ENCODE measurements around the gene RBM47. TPM values are rescaled to one million over a fixed set of nuclear protein-coding genes. Genes with fewer than 3 reads are reported as not detected.
A peak's percentile ranks its signal among the peaks of the same experiment; 100 is the strongest.

The RBM47 gene
- total and polyA plus RNA-seq, 4 donors: 1.6 to 13.6 (median 4.0) TPM

GRCh38 chr4:40573593-40574311 lies 55.9 kb downstream of the RBM47 start:
- H3K9me3 ChIP-seq (ENCODE audit: control insufficient read depth, insufficient read depth, low read length): no peaks in the 10 kb centered on the region
- no peak overlapping the region for H3K27ac ChIP-seq (ENCODE audit: low read depth, low read length)
- DNase-seq (ENCODE audit: low read depth in 4 of 6, low spot score in 6 of 6): no peak
- H3K4me1 ChIP-seq (ENCODE audit: control insufficient read depth, insufficient read depth, low read length): no peaks in the 10 kb centered on the region
- 80% methylated on average over 1 of the region's 6 CpGs for WGBS (ENCODE audit: insufficient coverage)
- H3K36me3 ChIP-seq (ENCODE audit: control insufficient read depth, insufficient read depth, low read length): no peaks in the 10 kb centered on the region
- no peaks in the 10 kb centered on the region for H3K27me3 ChIP-seq (ENCODE audit: control insufficient read depth, insufficient read depth, low read length)
- H3K4me3 ChIP-seq (ENCODE audit: low read depth, low read length): no peak overlapping the region

DNA sequence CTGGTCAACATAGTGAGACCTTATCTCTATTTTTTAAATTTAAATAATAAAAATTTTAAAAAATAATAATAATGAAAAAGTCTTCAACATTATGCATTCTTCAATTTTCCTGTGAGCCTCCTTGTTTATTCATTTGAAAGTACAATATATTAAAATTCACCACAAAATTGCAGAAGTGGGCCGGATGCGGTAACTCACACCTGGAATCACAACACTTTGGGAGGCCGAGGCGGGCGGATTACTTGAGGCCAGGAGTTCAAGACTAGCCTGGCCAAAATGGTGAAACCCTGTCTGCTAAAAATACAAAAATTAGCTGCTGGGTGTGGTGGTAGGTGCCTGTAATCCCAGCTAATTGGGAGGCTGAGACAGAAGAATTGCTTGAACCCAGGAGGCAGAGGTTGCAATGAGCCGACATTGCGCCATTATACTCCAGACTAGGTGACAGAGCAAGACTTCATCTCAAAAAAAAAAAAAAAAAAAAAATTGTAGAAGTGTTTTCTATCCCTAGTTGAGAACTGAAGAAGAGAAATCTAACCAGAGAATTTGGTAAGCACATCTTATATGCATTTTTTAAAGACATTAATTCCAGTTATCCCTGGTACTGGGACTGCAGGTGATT lies 56.9 kb downstream of the RBM47 start:
- H3K27ac ChIP-seq (ENCODE audit: low read depth, low read length): no peak overlapping the region
- H3K4me1 ChIP-seq (ENCODE audit: control insufficient read depth, insufficient read depth, low read length): no peaks in the 10 kb centered on the region
- no peaks in the 10 kb centered on the region for H3K27me3 ChIP-seq (ENCODE audit: control insufficient read depth, insufficient read depth, low read length)
- H3K4me3 ChIP-seq (ENCODE audit: low read depth, low read length): no peak overlapping the region
- no peaks in the 10 kb centered on the region for H3K9me3 ChIP-seq (ENCODE audit: control insufficient read depth, insufficient read depth, low read length)
- no peak for DNase-seq (ENCODE audit: low read depth in 4 of 6, low spot score in 6 of 6)
- H3K36me3 ChIP-seq (ENCODE audit: control insufficient read depth, insufficient read depth, low read length): no peaks in the 10 kb centered on the region
- no CpG with 5 or more reads among the region's 7 CpGs for WGBS (ENCODE audit: insufficient coverage)

GRCh38 chr4:40571208-40571607 lies 58.5 kb downstream of the RBM47 start:
- no peaks in the 10 kb centered on the region for H3K27me3 ChIP-seq (ENCODE audit: control insufficient read depth, insufficient read depth, low read length)
- H3K36me3 ChIP-seq (ENCODE audit: control insufficient read depth, insufficient read depth, low read length): no peaks in the 10 kb centered on the region
- H3K27ac ChIP-seq (ENCODE audit: low read depth, low read length): no peak overlapping the region
- no peak for DNase-seq (ENCODE audit: low read depth in 4 of 6, low spot score in 6 of 6)
- no peak overlapping the region for H3K4me3 ChIP-seq (ENCODE audit: low read depth, low read length)
- H3K9me3 ChIP-seq (ENCODE audit: control insufficient read depth, insufficient read depth, low read length): no peaks in the 10 kb centered on the region
- no peaks in the 10 kb centered on the region for H3K4me1 ChIP-seq (ENCODE audit: control insufficient read depth, insufficient read depth, low read length)

DNA sequence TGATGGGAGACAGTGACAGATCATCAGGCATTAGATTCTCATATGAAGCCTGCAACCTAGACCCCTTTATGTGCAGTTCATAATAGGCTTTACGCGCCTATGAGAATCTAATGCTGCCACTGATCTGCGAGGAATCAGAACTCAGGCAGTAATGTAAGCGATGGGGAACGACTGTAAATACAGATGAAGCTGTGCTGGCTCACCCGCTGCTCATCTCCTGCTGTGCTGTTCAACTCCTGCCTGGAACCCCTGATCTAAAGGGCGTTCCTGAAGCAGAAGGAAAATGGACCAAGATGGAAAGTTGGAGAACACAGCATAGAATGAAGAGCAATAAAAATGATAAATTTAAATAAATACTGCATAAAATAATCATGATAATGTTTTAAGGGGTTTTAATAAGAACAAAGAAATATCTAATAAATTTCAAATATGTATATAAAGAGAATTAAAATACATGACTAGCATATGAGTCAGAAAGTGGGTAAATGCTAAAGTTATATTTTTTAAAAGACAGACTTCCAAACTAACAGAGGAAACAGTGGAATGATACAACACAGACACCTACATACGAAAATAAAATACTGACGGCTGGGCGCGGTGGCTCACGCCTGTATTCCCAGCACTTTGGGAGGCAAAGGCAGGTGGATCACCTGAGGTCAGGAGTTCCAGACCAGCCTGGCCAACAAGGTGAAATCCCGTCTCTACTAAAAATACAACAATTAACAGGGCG lies 59.2 kb downstream of the RBM47 start:
- no peaks in the 10 kb centered on the region for H3K9me3 ChIP-seq (ENCODE audit: control insufficient read depth, insufficient read depth, low read length)
- no peak overlapping the region for H3K27ac ChIP-seq (ENCODE audit: low read depth, low read length)
- 87% methylated on average over 6 of the region's 14 CpGs for WGBS (ENCODE audit: insufficient coverage)
- H3K36me3 ChIP-seq (ENCODE audit: control insufficient read depth, insufficient read depth, low read length): no peaks in the 10 kb centered on the region
- H3K4me1 ChIP-seq (ENCODE audit: control insufficient read depth, insufficient read depth, low read length): no peaks in the 10 kb centered on the region
- H3K27me3 ChIP-seq (ENCODE audit: control insufficient read depth, insufficient read depth, low read length): no peaks in the 10 kb centered on the region
- no peak overlapping the region for H3K4me3 ChIP-seq (ENCODE audit: low read depth, low read length)
- DNase-seq (ENCODE audit: low read depth in 4 of 6, low spot score in 6 of 6): no peak

GRCh38 chr4:40564815-40565483 lies 64.7 kb downstream of the RBM47 start:
- Histone ChIP-seq H3K9me3 (ENCODE audit: control insufficient read depth, insufficient read depth, low read length) (no peaks in the 10 kb centered on the region), H3K36me3 (ENCODE audit: control insufficient read depth, insufficient read depth, low read length) (no peaks in the 10 kb centered on the region), H3K4me1 (ENCODE audit: control insufficient read depth, insufficient read depth, low read length) (peaks cover 5% of the 10 kb centered on the region), H3K4me3 (ENCODE audit: low read depth, low read length) (no peak overlapping the region), H3K27ac (ENCODE audit: low read depth, low read length) (no peak overlapping the region), H3K27me3 (ENCODE audit: control insufficient read depth, insufficient read depth, low read length) (no peaks in the 10 kb centered on the region)
- peak in 1 of 6 donors; percentile 67 for DNase-seq (ENCODE audit: low read depth in 4 of 6, low spot score in 6 of 6)
- no CpG with 5 or more reads among the region's 5 CpGs for WGBS (ENCODE audit: insufficient coverage)

GRCh38 chr4:40564004-40564403 lies 65.7 kb downstream of the RBM47 start:
- no CpG with 5 or more reads among the region's 3 CpGs for WGBS (ENCODE audit: insufficient coverage)
- Histone ChIP-seq H3K27me3 (ENCODE audit: control insufficient read depth, insufficient read depth, low read length) (no peaks in the 10 kb centered on the region), H3K27ac (ENCODE audit: low read depth, low read length) (no peak overlapping the region), H3K4me1 (ENCODE audit: control insufficient read depth, insufficient read depth, low read length) (peaks cover 5% of the 10 kb centered on the region), H3K4me3 (ENCODE audit: low read depth, low read length) (no peak overlapping the region), H3K36me3 (ENCODE audit: control insufficient read depth, insufficient read depth, low read length) (no peaks in the 10 kb centered on the region), H3K9me3 (ENCODE audit: control insufficient read depth, insufficient read depth, low read length) (no peaks in the 10 kb centered on the region)
- DNase-seq (ENCODE audit: low read depth in 4 of 6, low spot score in 6 of 6): no peak

GRCh38 chr4:40563401-40563800 lies 66.3 kb downstream of the RBM47 start:
- Histone ChIP-seq H3K27ac (ENCODE audit: low read depth, low read length) (no peak overlapping the region), H3K27me3 (ENCODE audit: control insufficient read depth, insufficient read depth, low read length) (no peaks in the 10 kb centered on the region), H3K4me3 (ENCODE audit: low read depth, low read length) (no peak overlapping the region), H3K9me3 (ENCODE audit: control insufficient read depth, insufficient read depth, low read length) (no peaks in the 10 kb centered on the region), H3K36me3 (ENCODE audit: control insufficient read depth, insufficient read depth, low read length) (no peaks in the 10 kb centered on the region), H3K4me1 (ENCODE audit: control insufficient read depth, insufficient read depth, low read length) (peaks cover 5% of the 10 kb centered on the region)
- no peak for DNase-seq (ENCODE audit: low read depth in 4 of 6, low spot score in 6 of 6)
- WGBS (ENCODE audit: insufficient coverage): 92% methylated on average over 2 of the region's 4 CpGs

DNA sequence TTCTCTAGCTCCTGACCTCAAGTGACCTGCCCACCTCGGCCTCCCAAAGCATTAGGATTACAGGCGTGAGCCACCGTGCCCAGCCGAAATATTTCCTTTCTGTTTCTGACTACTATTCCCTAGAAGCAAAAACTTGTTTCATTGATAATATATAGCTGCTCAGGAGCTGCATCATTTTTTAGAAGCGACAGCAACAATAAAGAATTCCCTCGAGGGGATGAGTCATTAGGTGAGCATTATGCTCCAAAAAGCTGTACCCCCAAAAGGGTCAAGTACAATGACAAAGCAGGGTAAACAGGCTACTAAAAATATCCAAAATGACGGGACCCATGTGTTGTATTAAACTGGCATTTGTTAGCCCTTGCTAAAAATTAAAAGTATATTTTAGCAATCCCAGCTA lies 67.0 kb downstream of the RBM47 start:
- WGBS (ENCODE audit: insufficient coverage): 100% methylated on average over 1 of the region's 7 CpGs
- Histone ChIP-seq H3K4me3 (ENCODE audit: low read depth, low read length) (no peak overlapping the region), H3K27ac (ENCODE audit: low read depth, low read length) (no peak overlapping the region), H3K36me3 (ENCODE audit: control insufficient read depth, insufficient read depth, low read length) (no peaks in the 10 kb centered on the region), H3K4me1 (ENCODE audit: control insufficient read depth, insufficient read depth, low read length) (peaks cover 5% of the 10 kb centered on the region), H3K9me3 (ENCODE audit: control insufficient read depth, insufficient read depth, low read length) (no peaks in the 10 kb centered on the region), H3K27me3 (ENCODE audit: control insufficient read depth, insufficient read depth, low read length) (no peaks in the 10 kb centered on the region)
- DNase-seq (ENCODE audit: low read depth in 4 of 6, low spot score in 6 of 6): no peak

DNA sequence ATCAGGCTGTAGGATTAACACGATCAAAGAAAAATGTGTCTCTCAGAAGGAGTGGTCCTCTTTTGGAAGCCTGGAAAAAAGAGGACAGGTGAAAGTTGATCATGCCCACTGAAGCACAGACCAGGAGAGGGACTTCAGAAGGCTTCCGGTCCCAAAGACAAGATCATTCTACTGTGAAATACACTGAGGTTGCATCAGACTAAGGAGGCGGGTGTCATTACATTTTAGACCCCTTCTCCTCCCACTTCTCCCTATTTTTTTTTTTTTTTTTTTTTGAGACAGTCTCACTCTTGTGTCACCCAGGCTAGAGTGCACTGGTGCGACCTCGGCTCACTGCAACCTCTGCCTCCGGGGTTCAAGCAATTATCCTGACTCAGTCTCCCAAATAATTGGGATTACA lies 67.5 kb downstream of the RBM47 start:
- no peak overlapping the region for H3K4me3 ChIP-seq (ENCODE audit: low read depth, low read length)
- H3K36me3 ChIP-seq (ENCODE audit: control insufficient read depth, insufficient read depth, low read length): no peaks in the 10 kb centered on the region
- peaks cover 5% of the 10 kb centered on the region for H3K4me1 ChIP-seq (ENCODE audit: control insufficient read depth, insufficient read depth, low read length)
- no peaks in the 10 kb centered on the region for H3K9me3 ChIP-seq (ENCODE audit: control insufficient read depth, insufficient read depth, low read length)
- H3K27me3 ChIP-seq (ENCODE audit: control insufficient read depth, insufficient read depth, low read length): no peaks in the 10 kb centered on the region
- no peak overlapping the region for H3K27ac ChIP-seq (ENCODE audit: low read depth, low read length)
- WGBS (ENCODE audit: insufficient coverage): 98% methylated on average over 4 of the region's 6 CpGs
- DNase-seq (ENCODE audit: low read depth in 4 of 6, low spot score in 6 of 6): no peak

All from spinal cord (tissue), 10 donors.